ENCODE data around the gene SSBP3.

- TF ChIP-seq POLR2A (IDR thresholded peaks at IDR 0.05): no peak
- TF ChIP-seq CTCF (IDR thresholded peaks at IDR 0.05): no peak
Measured at GRCh38 chr1:54270543-54270942, 135.7 kb downstream of the SSBP3 start.
